HG02759 (cell line): ENCODE measurements around the gene UNC13D.

ENCODE experiments used
- ATAC-seq: cut with Tn5 transposase; IDR thresholded peaks from one replicate; pipeline ENCODE4 v1.9.1; 2021; ENCODE audit warnings: mild to moderate bottlenecking, moderate library complexity; ENCODE audit not compliant: unreplicated experiment

UNC13D gene

GRCh38 chr17:75835654-75835987, 8.6 kb downstream of the UNC13D start:
- no peak for ATAC-seq

GRCh38 chr17:75834928-75835653, 9.1 kb downstream of the UNC13D start:
- ATAC-seq, result no peak

DNA sequence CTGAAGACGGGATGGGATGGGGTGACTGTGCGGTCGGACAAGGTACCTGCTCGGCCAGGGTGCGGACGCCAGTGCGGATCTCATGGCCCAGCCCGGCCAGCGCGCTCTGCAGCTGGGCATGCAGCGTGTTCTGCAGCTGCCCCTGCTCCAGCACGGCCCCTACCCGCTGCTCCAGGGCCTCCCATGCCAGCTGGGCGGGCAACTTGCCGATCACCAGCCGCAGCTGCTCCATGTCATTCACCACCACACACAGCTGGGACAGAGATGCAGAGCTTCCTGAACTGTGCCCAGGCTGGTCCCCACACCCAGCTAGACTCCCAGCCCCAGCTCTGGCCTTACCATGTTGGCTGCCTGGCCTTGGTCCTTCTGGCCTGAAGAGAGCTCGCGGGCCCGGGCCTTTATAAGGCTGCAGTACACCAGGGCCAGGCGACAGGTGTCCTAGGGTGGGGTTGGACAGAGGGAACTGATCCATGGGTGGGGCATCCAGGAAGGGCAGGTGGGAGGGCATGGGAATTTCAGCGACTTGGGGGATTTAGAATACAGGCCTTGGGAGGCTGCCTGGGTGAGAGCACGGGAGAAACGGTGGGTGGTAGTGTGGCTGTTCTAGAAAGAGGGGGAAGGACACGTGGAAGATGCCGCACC, 9.8 kb downstream of the UNC13D start:
- ATAC-seq, result no peak

- ATAC-seq, result no peak
Observed at GRCh38 chr17:75832652-75833400, 11.4 kb downstream of the UNC13D start.

GRCh38 chr17:75832164-75832651, 12.0 kb downstream of the UNC13D start:
- ATAC-seq, result no peak

DNA sequence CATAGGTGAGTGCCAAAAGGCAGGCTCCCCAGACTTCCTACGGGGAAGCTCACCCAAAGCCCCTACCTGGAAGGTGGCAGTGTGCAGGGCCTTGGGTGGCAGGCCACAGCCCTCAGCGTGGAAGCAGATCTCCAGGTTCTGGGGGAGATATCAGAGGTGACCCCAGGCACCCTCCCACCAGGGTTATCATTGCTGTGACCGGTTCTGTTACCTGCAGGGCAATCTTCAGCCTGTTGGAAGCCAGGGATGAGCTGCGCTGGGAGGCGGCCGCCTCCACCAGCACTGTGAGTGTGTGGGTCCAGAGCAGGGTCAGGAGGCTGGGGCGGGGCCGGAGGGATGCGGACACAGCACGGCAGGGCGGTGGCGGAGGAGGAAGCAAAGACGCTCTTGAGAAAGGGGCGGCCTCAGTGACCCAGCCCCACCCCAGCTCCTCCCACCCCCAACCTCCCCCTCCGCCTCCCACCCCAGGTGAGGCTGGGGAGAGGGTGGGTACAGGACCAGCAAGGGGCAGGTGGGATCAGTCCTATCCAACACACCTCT, 13.1 kb downstream of the UNC13D start:
- no peak for ATAC-seq

DNA sequence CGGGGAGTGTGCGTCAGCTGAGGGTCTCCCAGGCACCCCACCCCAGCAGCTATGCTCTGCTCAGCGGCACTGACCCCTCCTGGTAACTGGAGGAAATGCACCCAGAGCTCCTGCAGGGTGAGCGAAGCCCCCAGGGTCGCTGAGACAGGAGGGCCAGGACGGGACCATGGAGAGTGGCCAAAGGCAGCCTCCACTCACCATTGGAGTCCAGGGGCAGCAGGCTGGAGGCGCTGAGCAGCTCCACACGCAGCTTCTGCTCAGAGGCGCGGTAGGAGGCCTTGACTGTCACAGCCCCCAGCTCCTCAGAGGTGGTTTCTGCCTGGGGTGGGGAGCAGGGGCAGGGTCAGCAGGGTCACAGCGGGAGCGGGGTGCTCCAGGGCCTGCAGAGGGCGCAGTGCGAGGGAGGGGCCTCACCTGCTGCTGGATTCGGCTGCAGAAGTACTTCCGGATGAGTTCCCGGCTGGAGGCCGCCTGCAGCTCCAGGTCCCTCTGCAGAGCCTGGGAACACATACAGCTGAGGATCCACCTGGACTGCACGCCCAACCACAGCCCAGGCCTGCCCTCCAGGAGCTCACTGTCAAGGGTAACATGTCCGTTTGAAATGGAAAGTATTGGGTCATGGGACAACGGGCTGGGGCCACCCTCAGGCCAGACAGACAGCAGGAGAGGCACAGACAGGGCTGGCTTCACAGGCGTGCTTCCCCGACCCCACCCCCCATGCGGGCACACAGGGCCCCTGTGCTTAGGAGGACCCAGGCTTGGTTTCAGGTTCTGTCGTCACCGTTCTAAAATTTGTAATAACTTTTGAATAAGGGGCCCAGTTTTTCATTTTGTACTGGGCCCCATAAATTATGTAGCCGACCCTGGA, 13.8 kb downstream of the UNC13D start:
- no peak for ATAC-seq

GRCh38 chr17:75829747-75830146, 14.5 kb downstream of the UNC13D start:
- ATAC-seq, result no peak

DNA sequence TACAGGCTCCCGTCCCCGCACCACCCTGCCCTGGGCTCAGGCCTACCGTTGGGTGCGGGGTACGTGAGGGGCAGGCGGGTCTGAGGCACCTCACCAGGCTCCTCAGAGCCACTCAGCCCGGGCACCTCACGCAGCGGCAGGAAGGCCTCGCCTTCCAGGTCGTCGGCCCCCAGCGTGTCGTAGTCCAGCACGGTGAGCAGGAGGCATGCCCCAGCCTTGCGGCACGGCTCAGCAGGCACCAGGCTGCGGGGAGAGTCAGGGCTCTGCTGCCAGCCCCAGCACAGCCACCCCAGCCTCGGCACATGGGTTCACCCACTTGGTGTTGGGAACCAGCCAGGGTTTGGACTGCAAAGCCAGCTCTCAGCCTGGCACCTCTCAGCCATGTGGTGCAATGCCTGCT, 15.5 kb downstream of the UNC13D start:
- ATAC-seq, result no peak

GRCh38 chr17:75828076-75828400, 16.2 kb downstream of the UNC13D start:
- ATAC-seq, result no peak

GRCh38 chr17:75827308-75828075, 16.7 kb downstream of the UNC13D start:
- no peak for ATAC-seq

GRCh38 chr17:75826561-75827307, 17.5 kb downstream of the UNC13D start:
- ATAC-seq, result no peak

GRCh38 chr17:75825748-75826370, 18.3 kb downstream of the UNC13D start:
- no peak for ATAC-seq

DNA sequence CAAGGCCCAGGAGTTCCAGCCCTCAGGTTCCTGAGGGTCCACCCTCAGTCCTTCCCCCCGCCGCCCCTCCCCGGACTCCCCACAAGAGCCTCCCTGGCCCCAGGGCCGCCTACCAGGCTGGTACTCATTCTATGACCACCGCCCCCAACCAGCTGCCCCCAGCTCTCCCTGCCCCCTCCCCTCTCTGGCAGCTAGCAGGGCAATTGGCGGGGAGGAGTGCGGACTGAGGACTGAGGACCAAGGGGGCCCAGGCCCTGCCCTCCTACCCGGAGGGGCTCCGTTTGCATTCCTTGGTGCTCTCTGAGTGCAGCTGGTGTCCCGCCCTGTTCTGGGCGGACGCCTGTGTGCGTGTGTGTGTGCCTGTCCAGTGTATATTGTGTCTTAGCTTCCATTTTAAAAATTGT, 19.1 kb downstream of the UNC13D start:
- ATAC-seq, result no peak

GRCh38 chr17:75824666-75825065, 19.5 kb downstream of the UNC13D start:
- no peak for ATAC-seq

GRCh38 chr17:75824050-75824552, 20.1 kb downstream of the UNC13D start:
- no peak for ATAC-seq

GRCh38 chr17:75823257-75824041, 20.8 kb downstream of the UNC13D start:
- no peak for ATAC-seq

DNA sequence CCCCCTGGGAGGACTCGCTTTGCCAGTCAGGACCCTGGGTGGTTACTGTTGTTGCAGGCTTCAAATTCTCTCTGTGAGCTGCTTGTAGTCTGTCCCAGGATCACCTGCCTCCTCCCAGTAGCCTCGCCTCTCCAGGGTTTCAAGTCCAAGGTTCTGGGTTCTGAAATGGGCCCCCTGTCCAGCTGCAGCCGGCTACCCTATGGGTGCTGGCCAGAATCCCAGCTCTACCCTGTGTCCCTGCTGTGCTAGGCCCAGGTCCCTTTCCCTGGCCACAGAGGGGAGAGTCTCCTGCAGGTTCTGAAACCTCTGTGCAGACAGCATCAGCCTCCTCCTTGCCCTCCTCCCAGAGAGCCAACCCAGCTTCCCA, 21.4 kb downstream of the UNC13D start:
- no peak for ATAC-seq
